Subcutaneous abdominal adipose tissue (tissue), 5 donors: Measurements from ENCODE around the gene MAPKAPK2.

Experiments
- H3K27ac ChIP-seq: one replicate; pipeline ENCODE4 v1.7.0; 2013; ENCODE audit warnings: low read depth, mild to moderate bottlenecking, inconsistent platforms, low read length, moderate library complexity
- H3K27me3 ChIP-seq, 5 donors: one replicate each; pipeline ENCODE4 v1.7.0; 2013; ENCODE audit warnings: low read length in 5 of 5, inconsistent platforms in 1 of 5; ENCODE audit not compliant: control insufficient read depth in 5 of 5, insufficient read depth in 4 of 5
- H3K36me3 ChIP-seq, 5 donors: one replicate each; pipeline ENCODE4 v1.7.0; 2013; ENCODE audit warnings: low read length in 5 of 5; ENCODE audit not compliant: control insufficient read depth in 5 of 5, insufficient read depth in 5 of 5
- H3K4me1 ChIP-seq, 5 donors: one replicate each; pipeline ENCODE4 v1.7.0; 2013; ENCODE audit warnings: low read length in 5 of 5, mild to moderate bottlenecking in 3 of 5, moderate library complexity in 1 of 5; ENCODE audit not compliant: control insufficient read depth in 5 of 5, insufficient read depth in 5 of 5
- H3K4me3 ChIP-seq, 5 donors: one replicate each; pipeline ENCODE4 v1.7.0; 2013; ENCODE audit warnings: low read length in 5 of 5, low read depth in 1 of 5
- H3K9ac ChIP-seq, 5 donors: one replicate each; pipeline ENCODE4 v1.7.0; 2013; ENCODE audit warnings: low read length in 5 of 5, mild to moderate bottlenecking in 4 of 5, moderate library complexity in 3 of 5
- H3K9me3 ChIP-seq, 5 donors: one replicate each; pipeline ENCODE4 v1.7.0; 2013; ENCODE audit warnings: low read length in 5 of 5; ENCODE audit not compliant: control insufficient read depth in 5 of 5
- donor health status: healthy.
- donor health status: healthy.
- donor health status: healthy.
- donor health status: healthy.
- donor health status: healthy.

MAPKAPK2 gene

GRCh38 chr1:206668351-206668750 is 16.4 kb upstream of the MAPKAPK2 start:
- H3K27ac ChIP-seq, result no peak overlapping the region
- peaks cover 0 to 5% (median 3%) of the 10 kb centered on the region in 5 donors for H3K27me3 ChIP-seq
- H3K9ac ChIP-seq, result no peak overlapping the region
- peaks cover 3 to 31% (median 23%) of the 10 kb centered on the region in 5 donors for H3K4me1 ChIP-seq
- no peak overlapping the region for H3K4me3 ChIP-seq
- H3K9me3 ChIP-seq, result no peaks in the 10 kb centered on the region
- no peaks in the 10 kb centered on the region for H3K36me3 ChIP-seq

DNA sequence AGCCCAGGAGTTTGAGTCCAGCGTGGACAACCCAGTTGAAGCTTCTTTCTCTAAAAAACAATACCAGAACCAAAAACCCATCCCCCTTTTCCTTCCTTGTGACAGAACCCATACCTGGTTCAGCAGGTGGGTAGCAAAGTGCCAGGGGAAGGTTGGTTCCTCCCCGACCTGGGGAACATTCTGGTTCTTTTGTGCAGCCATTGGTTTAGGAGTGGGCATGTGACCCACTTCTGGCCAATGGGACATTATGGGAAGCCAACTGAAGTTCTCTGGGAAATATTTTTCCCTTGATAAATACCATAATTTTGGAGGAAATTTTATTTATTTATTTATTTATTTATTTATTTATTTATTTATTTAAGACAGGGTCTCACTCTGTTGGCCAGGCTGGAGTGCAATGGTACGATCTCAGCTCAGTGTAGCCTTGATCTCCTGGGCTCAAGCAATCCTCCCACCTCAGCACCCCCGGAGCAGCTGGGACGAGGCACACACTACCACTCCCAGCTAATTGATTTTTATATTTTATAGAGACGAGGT is 15.8 kb upstream of the MAPKAPK2 start:
- H3K27me3 ChIP-seq, result peaks cover 0 to under 1% (median 0%) of the 10 kb centered on the region in 5 donors
- H3K4me1 ChIP-seq, result peaks cover 3 to 30% (median 17%) of the 10 kb centered on the region in 5 donors
- H3K9me3 ChIP-seq, result no peaks in the 10 kb centered on the region
- H3K4me3 ChIP-seq, result no peak overlapping the region
- H3K36me3 ChIP-seq, result no peaks in the 10 kb centered on the region
- H3K9ac ChIP-seq, result no peak overlapping the region
- H3K27ac ChIP-seq, result no peak overlapping the region

DNA sequence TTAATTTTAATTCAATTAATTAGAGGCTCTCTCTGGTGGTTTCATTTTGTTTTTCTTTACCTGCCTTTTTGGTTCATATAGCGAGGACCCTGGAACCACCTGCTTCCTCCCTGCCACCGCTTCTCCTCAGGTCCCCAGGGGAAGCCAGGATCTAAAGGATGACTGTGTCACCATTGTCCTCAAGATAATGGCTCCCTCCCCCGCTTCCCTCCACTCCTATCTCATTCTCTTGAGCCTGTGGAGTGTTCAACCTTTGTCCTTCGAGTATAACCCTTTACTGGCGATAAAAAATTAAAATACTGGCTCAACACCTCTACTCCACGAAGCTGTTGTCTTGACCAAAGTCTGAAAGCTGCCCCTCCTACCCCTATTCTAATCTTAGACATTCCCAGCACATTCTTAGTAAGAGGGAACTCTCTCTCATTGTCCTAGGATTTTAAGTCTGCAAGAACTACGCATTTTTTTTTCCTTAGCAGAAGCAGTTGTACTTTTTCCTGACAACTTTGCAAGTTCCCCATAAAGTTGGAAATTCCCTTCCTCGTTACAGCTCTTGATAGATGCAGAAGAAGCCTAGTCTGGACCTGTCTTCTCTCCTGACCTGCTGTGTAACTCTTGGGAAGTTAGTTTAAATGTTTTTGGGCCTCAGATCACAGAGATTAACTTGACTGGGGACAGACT is 12.6 kb upstream of the MAPKAPK2 start:
- H3K4me1 ChIP-seq, result peaks cover 0 to 38% (median 21%) of the 10 kb centered on the region in 5 donors
- peak overlapping the region in 1 of 5 donors; percentile 20 for H3K9ac ChIP-seq
- H3K36me3 ChIP-seq, result no peaks in the 10 kb centered on the region
- no peak overlapping the region for H3K4me3 ChIP-seq
- H3K9me3 ChIP-seq, result no peaks in the 10 kb centered on the region
- H3K27ac ChIP-seq, result no peak overlapping the region
- no peaks in the 10 kb centered on the region for H3K27me3 ChIP-seq

DNA sequence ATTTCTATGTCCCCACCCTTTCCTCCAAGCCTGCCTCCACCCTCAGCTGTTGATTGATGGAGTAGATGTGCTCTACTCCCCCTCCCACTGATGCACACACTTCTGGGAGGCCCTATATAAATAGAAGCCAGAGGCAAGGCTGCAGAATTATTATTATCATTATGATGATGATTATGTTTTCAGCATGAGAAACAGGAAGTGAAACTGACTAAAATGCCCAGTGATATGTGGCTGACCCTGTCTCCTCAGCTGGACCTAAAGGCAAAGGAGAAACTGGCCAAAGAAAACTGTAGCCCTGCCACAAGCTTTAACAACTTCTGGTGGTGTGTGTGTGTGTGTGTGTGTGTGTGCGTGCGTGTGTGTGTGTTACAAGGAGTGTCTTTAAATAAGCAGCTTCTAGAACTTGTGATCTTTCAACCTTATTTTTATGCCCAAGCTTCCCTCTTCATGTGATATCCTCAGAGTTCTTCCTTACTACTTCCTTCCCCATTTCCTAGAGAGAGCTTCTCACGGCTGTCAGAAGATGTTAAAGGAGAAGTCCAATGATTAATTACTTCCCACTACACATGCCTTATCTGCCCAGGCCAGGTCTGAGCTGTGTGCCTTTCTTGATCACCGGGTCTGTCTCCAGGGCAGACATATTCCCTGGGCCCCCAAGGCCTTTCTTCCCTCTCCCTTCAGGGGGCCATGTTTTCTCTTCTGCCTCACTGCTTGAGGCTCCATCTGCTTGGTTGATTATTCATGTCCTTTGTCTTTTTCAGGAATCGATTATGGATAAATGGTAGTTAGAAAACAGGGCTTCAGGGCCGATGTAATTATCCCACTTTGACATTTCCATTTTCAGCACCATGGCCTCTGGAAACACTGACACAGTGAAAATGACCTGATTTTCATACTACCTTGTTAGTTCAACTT is 11.6 kb upstream of the MAPKAPK2 start:
- H3K27ac ChIP-seq, result peak overlapping the region; percentile 28
- H3K4me1 ChIP-seq, result peaks cover 0 to 38% (median 21%) of the 10 kb centered on the region in 5 donors
- no peak overlapping the region for H3K4me3 ChIP-seq

DNA sequence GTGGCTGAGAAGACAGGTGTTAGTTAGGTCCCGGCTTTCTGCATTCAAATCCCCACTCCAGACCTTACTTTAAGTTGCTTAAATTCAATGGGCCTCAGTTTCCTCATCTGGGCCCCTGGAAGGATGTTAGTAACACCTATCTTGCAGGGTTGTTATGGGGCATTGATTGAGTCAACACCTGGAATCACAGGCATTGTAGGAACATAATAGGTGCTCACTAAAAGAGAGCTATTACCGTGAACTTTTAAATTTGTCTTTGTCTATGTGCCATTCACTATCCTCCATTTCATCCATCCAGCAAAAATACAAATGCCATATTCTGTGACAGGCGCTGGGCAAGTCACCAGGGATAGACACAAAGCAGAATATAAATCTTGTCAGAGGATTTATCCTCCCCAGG is 10.5 kb upstream of the MAPKAPK2 start:
- no peak overlapping the region for H3K4me3 ChIP-seq
- no peaks in the 10 kb centered on the region for H3K9me3 ChIP-seq
- no peak overlapping the region for H3K9ac ChIP-seq
- peaks cover 0 to 38% (median 21%) of the 10 kb centered on the region in 5 donors for H3K4me1 ChIP-seq
- H3K27me3 ChIP-seq, result no peaks in the 10 kb centered on the region
- H3K27ac ChIP-seq, result no peak overlapping the region
- H3K36me3 ChIP-seq, result no peaks in the 10 kb centered on the region

More for the DNA sequence above, 11.6 kb upstream of the MAPKAPK2 start:
- Histone ChIP-seq H3K9ac (no peak overlapping the region), H3K27me3 (no peaks in the 10 kb centered on the region), H3K9me3 (no peaks in the 10 kb centered on the region), H3K36me3 (no peaks in the 10 kb centered on the region)

DNA sequence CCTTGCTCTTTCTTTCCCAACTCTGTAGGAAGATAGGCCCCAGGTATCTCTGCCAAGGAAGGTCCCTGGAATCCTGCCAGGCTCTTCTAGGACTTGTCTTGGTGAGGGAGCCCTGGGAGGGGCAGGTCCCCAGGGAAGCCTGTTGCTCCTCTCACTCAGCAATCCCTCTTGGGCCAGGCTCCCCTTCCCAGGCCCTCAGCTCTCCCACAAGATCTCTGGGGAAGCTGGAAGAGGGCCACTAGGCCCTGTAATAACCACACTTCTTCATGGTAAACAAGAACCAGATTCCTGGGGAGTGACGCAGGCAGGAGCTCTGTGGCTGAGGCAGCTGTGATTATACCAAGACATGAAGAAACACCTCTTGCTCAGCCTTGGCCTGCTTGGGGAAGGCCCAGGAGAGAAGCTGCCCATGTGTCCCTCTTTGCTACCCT is 9.9 kb upstream of the MAPKAPK2 start:
- Histone ChIP-seq H3K4me1 (peaks cover 0 to 39% (median 21%) of the 10 kb centered on the region in 5 donors), H3K27ac (no peak overlapping the region), H3K4me3 (no peak overlapping the region), H3K9me3 (no peaks in the 10 kb centered on the region), H3K27me3 (no peaks in the 10 kb centered on the region), H3K9ac (no peak overlapping the region), H3K36me3 (no peaks in the 10 kb centered on the region)

DNA sequence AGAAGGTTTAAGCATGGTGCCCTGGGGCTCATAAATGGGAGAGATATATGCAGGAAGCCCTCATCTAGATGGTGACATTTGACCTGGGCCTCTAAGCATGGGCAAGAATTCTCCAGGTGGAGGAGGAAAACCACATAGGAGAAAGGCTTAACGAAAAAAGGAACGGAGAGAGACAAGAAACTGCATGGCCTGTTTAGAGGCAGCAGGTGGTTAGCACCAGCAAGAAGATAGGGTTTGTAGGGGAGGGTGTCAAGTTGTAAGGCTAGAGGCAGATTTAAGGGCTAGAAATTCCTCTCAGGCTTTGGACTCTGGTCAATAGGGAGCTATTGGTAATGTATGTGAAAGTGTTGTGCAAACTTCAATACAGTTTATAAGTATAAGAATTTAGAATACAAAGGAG is 8.2 kb upstream of the MAPKAPK2 start:
- no peaks in the 10 kb centered on the region for H3K9me3 ChIP-seq
- H3K4me3 ChIP-seq, result no peak overlapping the region
- no peaks in the 10 kb centered on the region for H3K27me3 ChIP-seq
- peaks cover 0 to 36% (median 19%) of the 10 kb centered on the region in 5 donors for H3K4me1 ChIP-seq
- H3K27ac ChIP-seq, result no peak overlapping the region
- H3K9ac ChIP-seq, result no peak overlapping the region
- no peaks in the 10 kb centered on the region for H3K36me3 ChIP-seq

- H3K4me3 ChIP-seq, result no peak overlapping the region
- no peaks in the 10 kb centered on the region for H3K36me3 ChIP-seq
- no peaks in the 10 kb centered on the region for H3K27me3 ChIP-seq
- no peak overlapping the region for H3K27ac ChIP-seq
- H3K9ac ChIP-seq, result no peak overlapping the region
- H3K9me3 ChIP-seq, result no peaks in the 10 kb centered on the region
- peaks cover 0 to 20% (median 11%) of the 10 kb centered on the region in 5 donors for H3K4me1 ChIP-seq
Observed at GRCh38 chr1:206678490-206678889, 6.2 kb upstream of the MAPKAPK2 start.

GRCh38 chr1:206679738-206680211 is 4.9 kb upstream of the MAPKAPK2 start:
- Histone ChIP-seq H3K4me3 (no peak overlapping the region), H3K9me3 (no peaks in the 10 kb centered on the region), H3K4me1 (peaks cover 2 to 24% (median 15%) of the 10 kb centered on the region in 5 donors), H3K27me3 (no peaks in the 10 kb centered on the region), H3K36me3 (no peaks in the 10 kb centered on the region), H3K9ac (no peak overlapping the region), H3K27ac (no peak overlapping the region)

DNA sequence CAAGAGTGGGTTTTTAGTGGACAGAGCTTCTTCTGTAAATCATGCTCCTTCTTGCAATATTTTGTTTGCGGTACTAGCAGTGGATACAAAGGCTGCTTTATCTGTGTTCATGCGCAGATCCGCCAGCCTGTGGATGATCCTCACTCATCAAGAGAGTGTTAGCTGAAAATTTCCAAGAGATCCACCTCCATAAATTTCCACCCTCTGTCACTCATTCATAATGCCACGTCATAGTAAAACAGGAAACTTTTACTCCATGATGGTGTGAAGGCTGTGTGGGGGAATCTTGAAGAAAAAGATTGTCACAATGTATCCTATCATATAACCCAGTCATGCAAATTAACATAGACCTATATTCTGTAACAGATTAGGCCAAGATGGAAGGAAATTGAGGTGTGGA is 4.4 kb upstream of the MAPKAPK2 start:
- Histone ChIP-seq H3K27ac (no peak overlapping the region), H3K9me3 (no peaks in the 10 kb centered on the region)

More for the DNA sequence above, 4.4 kb upstream of the MAPKAPK2 start:
- Histone ChIP-seq H3K36me3 (no peaks in the 10 kb centered on the region), H3K4me1 (peaks cover 2 to 19% (median 9%) of the 10 kb centered on the region in 5 donors), H3K9ac (no peak overlapping the region), H3K27me3 (no peaks in the 10 kb centered on the region), H3K4me3 (no peak overlapping the region)
